Sigmoid colon (tissue), 3 donors: ENCODE data around the gene ATF6.

Experiments
- POLR2A ChIP-seq, 2 donors: fragments of 450-650 bp; IDR thresholded peaks; one replicate each; pipeline ENCODE4 v1.6.1; 2016; ENCODE audit warnings: antibody characterized with exemption in 2 of 2, mild to moderate bottlenecking in 2 of 2, moderate library complexity in 2 of 2
- TF ChIP-seq, protein P1 (sequence below), 4 experiments: fragments of 450-650 bp in 3 of 4; fragments of 200-600 bp in 1 of 4; IDR thresholded peaks; one replicate each; pipeline ENCODE4 v1.5.1; 2016 to 2019; ENCODE audit warnings: antibody characterized with exemption in 4 of 4, mild to moderate bottlenecking in 3 of 4, moderate library complexity in 2 of 4

DNA sequence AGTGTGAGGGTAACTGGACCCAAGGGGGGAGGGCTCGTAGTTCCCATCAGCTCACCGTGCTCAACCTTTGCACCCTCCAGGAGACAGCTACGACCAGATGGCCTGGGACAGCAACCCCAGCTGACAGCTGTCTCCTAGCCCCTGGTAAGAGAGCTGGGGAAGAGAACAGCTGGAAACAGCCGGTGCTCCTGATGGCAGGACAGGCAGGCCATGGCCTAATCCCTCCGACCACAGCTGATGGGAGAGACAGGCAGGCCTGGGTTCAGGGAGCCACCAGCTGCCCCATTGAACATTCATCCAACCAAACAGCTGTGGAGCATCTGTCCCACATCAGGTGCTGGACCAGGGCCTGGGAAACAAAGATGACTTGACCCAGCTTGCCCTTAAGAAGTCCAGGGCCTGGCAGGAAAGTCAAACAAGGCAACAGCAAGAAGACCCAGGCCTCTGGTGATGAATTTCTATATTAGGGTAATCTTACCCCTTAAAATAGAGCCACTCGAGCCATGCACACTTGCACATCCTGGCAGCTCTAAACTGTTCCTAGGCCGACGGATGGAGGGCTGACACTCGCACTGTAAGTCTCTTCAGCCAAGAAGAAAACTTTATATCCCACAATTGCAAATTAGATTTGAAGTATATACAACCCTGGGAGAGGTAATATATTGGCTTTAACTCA is 245.4 kb downstream of the ATF6 start:
- TF ChIP-seq, protein P1, sequence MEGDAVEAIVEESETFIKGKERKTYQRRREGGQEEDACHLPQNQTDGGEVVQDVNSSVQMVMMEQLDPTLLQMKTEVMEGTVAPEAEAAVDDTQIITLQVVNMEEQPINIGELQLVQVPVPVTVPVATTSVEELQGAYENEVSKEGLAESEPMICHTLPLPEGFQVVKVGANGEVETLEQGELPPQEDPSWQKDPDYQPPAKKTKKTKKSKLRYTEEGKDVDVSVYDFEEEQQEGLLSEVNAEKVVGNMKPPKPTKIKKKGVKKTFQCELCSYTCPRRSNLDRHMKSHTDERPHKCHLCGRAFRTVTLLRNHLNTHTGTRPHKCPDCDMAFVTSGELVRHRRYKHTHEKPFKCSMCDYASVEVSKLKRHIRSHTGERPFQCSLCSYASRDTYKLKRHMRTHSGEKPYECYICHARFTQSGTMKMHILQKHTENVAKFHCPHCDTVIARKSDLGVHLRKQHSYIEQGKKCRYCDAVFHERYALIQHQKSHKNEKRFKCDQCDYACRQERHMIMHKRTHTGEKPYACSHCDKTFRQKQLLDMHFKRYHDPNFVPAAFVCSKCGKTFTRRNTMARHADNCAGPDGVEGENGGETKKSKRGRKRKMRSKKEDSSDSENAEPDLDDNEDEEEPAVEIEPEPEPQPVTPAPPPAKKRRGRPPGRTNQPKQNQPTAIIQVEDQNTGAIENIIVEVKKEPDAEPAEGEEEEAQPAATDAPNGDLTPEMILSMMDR (IDR thresholded peaks at IDR 0.05) = no peak
- TF ChIP-seq POLR2A (IDR thresholded peaks at IDR 0.05) = no peak
